CMK (cell line): Measurements from ENCODE around the gene SH3GL2.

Source experiments
- DNase-seq: peaks from one replicate; pipeline ENCODE4 v3.0.0-alpha.2; 2010; ENCODE audit warnings: low read depth

SH3GL2 gene

GRCh38 chr9:17578911-17579793, at the start of gene SH3GL2:
SH3GL2 (plus strand) TSS chr9:17579066.
- no peak for DNase-seq

GRCh38 chr9:17531642-17532254, 47.1 kb upstream of the SH3GL2 start:
- peak; percentile 4 for DNase-seq

- no peak for DNase-seq
These were observed 46.4 kb upstream of the SH3GL2 start for GRCh38 chr9:17532461-17532860.

- no peak for DNase-seq
These were observed 43.7 kb upstream of the SH3GL2 start for GRCh38 chr9:17535176-17535575.

GRCh38 chr9:17536027-17536426, 42.8 kb upstream of the SH3GL2 start:
- no peak for DNase-seq

- DNase-seq: no peak
These were observed 27.8 kb upstream of the SH3GL2 start for GRCh38 chr9:17551023-17551422.

GRCh38 chr9:17555362-17556054, 23.4 kb upstream of the SH3GL2 start:
- DNase-seq: no peak

- no peak for DNase-seq
These were observed 22.6 kb upstream of the SH3GL2 start for GRCh38 chr9:17556255-17556654.

GRCh38 chr9:17556935-17557334, 21.9 kb upstream of the SH3GL2 start:
- DNase-seq: no peak

- no peak for DNase-seq
These were observed 7.0 kb upstream of the SH3GL2 start for GRCh38 chr9:17571825-17572224.

- no peak for DNase-seq
These were observed 4.5 kb upstream of the SH3GL2 start for GRCh38 chr9:17574342-17574741.

- no peak for DNase-seq
These were observed 322 bp upstream of the SH3GL2 start for GRCh38 chr9:17578577-17578910.

- no peak for DNase-seq
These were observed 1.3 kb downstream of the SH3GL2 start for GRCh38 chr9:17580119-17580518.

- no peak for DNase-seq
These were observed 8.2 kb downstream of the SH3GL2 start for GRCh38 chr9:17587113-17587512.

GRCh38 chr9:17588395-17588794, 9.5 kb downstream of the SH3GL2 start:
- no peak for DNase-seq

- DNase-seq: no peak
These were observed 10.1 kb downstream of the SH3GL2 start for GRCh38 chr9:17588941-17589340.

GRCh38 chr9:17589771-17590170, 10.9 kb downstream of the SH3GL2 start:
- no peak for DNase-seq

- no peak for DNase-seq
These were observed 16.1 kb downstream of the SH3GL2 start for GRCh38 chr9:17594961-17595360.

- no peak for DNase-seq
These were observed 19.1 kb downstream of the SH3GL2 start for GRCh38 chr9:17597977-17598376.

- no peak for DNase-seq
These were observed 22.2 kb downstream of the SH3GL2 start for GRCh38 chr9:17600962-17601593.

GRCh38 chr9:17604556-17604955, 25.7 kb downstream of the SH3GL2 start:
- no peak for DNase-seq

- no peak for DNase-seq
These were observed 30.6 kb downstream of the SH3GL2 start for GRCh38 chr9:17609312-17610005.
